ENCODE measurements around the gene TOR1AIP2.
"Not testable (repeated sequence)": the region's sequence is repeated elsewhere in the genome, so short reads cannot be mapped to it uniquely, and the experiment has no call there.

TOR1AIP2 gene

GRCh38 chr1:179857009-179857408, 20.6 kb downstream of the TOR1AIP2 start:
- H3K4me1 ChIP-seq = peaks cover 7% of the 10 kb centered on the region; the same call in 1 of the 2 replicates
- no peak overlapping the region for H3K27ac ChIP-seq
- H3K9me3 ChIP-seq = no peaks in the 10 kb centered on the region
- no peak overlapping the region for H3K9ac ChIP-seq
- H3K27me3 ChIP-seq = no peaks in the 10 kb centered on the region
- no peak overlapping the region for H3K4me3 ChIP-seq
- no peak overlapping the region for H3K4me2 ChIP-seq
- TF ChIP-seq Cebpa-rat (IDR thresholded peaks at IDR 0.05) = no peak
- peaks cover 64% of the 10 kb centered on the region for H3K36me3 ChIP-seq
- H4K20me1 ChIP-seq = peaks cover 21% of the 10 kb centered on the region

GRCh38 chr1:179856296-179856695, 21.3 kb downstream of the TOR1AIP2 start:
- H3K4me2 ChIP-seq = no peak overlapping the region
- peaks cover 65% of the 10 kb centered on the region for H3K36me3 ChIP-seq
- no peaks in the 10 kb centered on the region for H3K27me3 ChIP-seq
- H3K9ac ChIP-seq = no peak overlapping the region
- H3K4me1 ChIP-seq = peaks cover 10% of the 10 kb centered on the region; the same call in 1 of the 2 replicates
- no peak overlapping the region for H3K27ac ChIP-seq
- H3K9me3 ChIP-seq = no peaks in the 10 kb centered on the region
- H4K20me1 ChIP-seq = peaks cover 21% of the 10 kb centered on the region
- TF ChIP-seq Cebpa-rat (IDR thresholded peaks at IDR 0.05) = no peak
- no peak overlapping the region for H3K4me3 ChIP-seq

- peaks cover 21% of the 10 kb centered on the region for H4K20me1 ChIP-seq
- peaks cover 68% of the 10 kb centered on the region for H3K36me3 ChIP-seq
Measured at GRCh38 chr1:179855831-179856230, 21.8 kb downstream of the TOR1AIP2 start.

GRCh38 chr1:179853102-179853501, 24.5 kb downstream of the TOR1AIP2 start:
- H4K20me1 ChIP-seq = no peaks in the 10 kb centered on the region
- H3K27me3 ChIP-seq = no peaks in the 10 kb centered on the region
- no peaks in the 10 kb centered on the region for H3K9me3 ChIP-seq
- H3K9ac ChIP-seq = no peak overlapping the region
- H3K36me3 ChIP-seq = peaks cover 77% of the 10 kb centered on the region
- no peak overlapping the region for H3K4me2 ChIP-seq
- H3K4me3 ChIP-seq = no peak overlapping the region
- TF ChIP-seq Cebpa-rat (IDR thresholded peaks at IDR 0.05) = no peak
- peaks cover 10% of the 10 kb centered on the region; the same call in 1 of the 2 replicates for H3K4me1 ChIP-seq
- no peak overlapping the region for H3K27ac ChIP-seq

More at GRCh38 chr1:179855831-179856230, 21.8 kb downstream of the TOR1AIP2 start:
- H3K4me1 ChIP-seq, H3K27ac ChIP-seq, H3K4me2 ChIP-seq, H3K9me3 ChIP-seq, H3K9ac ChIP-seq, H3K4me3 ChIP-seq, H3K27me3 ChIP-seq: not testable (repeated sequence)

GRCh38 chr1:179848233-179848632, 29.4 kb downstream of the TOR1AIP2 start:
- Histone ChIP-seq H3K9me3 (no peaks in the 10 kb centered on the region), H3K4me2 (no peak overlapping the region), H3K4me1 (peaks cover 10% of the 10 kb centered on the region; the same call in 1 of the 2 replicates), H3K36me3 (peaks cover 80% of the 10 kb centered on the region), H4K20me1 (no peaks in the 10 kb centered on the region), H3K27me3 (no peaks in the 10 kb centered on the region), H3K4me3 (no peak overlapping the region), H3K9ac (no peak overlapping the region), H3K27ac (no peak overlapping the region)
- no peak for TF ChIP-seq Cebpa-rat (IDR thresholded peaks at IDR 0.05)

- TF ChIP-seq Cebpa-rat (IDR thresholded peaks at IDR 0.05) = no peak
- Histone ChIP-seq H3K4me1 (no peaks in the 10 kb centered on the region), H3K27me3 (no peaks in the 10 kb centered on the region), H3K4me2 (no peak overlapping the region), H3K27ac (no peak overlapping the region), H3K9me3 (0 out of 2 replicates have a peak, but pooled peaks cover 8% of the 10 kb centered on the region), H3K9ac (no peak overlapping the region), H4K20me1 (no peaks in the 10 kb centered on the region), H3K4me3 (no peak overlapping the region), H3K36me3 (peaks cover 48% of the 10 kb centered on the region)
Measured at GRCh38 chr1:179840107-179840506, 37.5 kb downstream of the TOR1AIP2 start.

- H3K4me1 ChIP-seq, H3K9me3 ChIP-seq, H4K20me1 ChIP-seq, H3K27ac ChIP-seq, H3K27me3 ChIP-seq, H3K4me2 ChIP-seq, H3K4me3 ChIP-seq, H3K9ac ChIP-seq: not testable (repeated sequence)
- peaks cover 28% of the 10 kb centered on the region for H3K36me3 ChIP-seq
Measured at GRCh38 chr1:179836686-179837445, 40.7 kb downstream of the TOR1AIP2 start.

- no peak overlapping the region for H3K4me3 ChIP-seq
- no peaks in the 10 kb centered on the region for H4K20me1 ChIP-seq
- H3K27ac ChIP-seq = no peak overlapping the region
- no peak overlapping the region for H3K9ac ChIP-seq
- H3K4me1 ChIP-seq = peaks cover 14% of the 10 kb centered on the region
- no peaks in the 10 kb centered on the region for H3K27me3 ChIP-seq
- no peak for TF ChIP-seq Cebpa-rat (IDR thresholded peaks at IDR 0.05)
- H3K4me2 ChIP-seq = peak overlapping the region; percentile 5
- H3K9me3 ChIP-seq = 0 out of 2 replicates have a peak, but pooled peaks cover 3% of the 10 kb centered on the region
- H3K36me3 ChIP-seq = peaks cover 7% of the 10 kb centered on the region; the same call in 1 of the 2 replicates
Measured at GRCh38 chr1:179831852-179832699, 45.5 kb downstream of the TOR1AIP2 start.

- TF ChIP-seq Cebpa-rat (IDR thresholded peaks at IDR 0.05) = no peak
- Histone ChIP-seq H3K9ac (no peak overlapping the region), H3K36me3 (no peaks in the 10 kb centered on the region; the same call in 1 of the 2 replicates), H3K27me3 (no peaks in the 10 kb centered on the region), H3K4me2 (no peak overlapping the region), H3K27ac (no peak overlapping the region), H3K4me3 (no peak overlapping the region), H3K9me3 (no peaks in the 10 kb centered on the region), H4K20me1 (no peaks in the 10 kb centered on the region), H3K4me1 (peaks cover 14% of the 10 kb centered on the region)
Measured at GRCh38 chr1:179831225-179831624, 46.4 kb downstream of the TOR1AIP2 start.

GRCh38 chr1:179828554-179829110, 49.0 kb downstream of the TOR1AIP2 start:
- Histone ChIP-seq H3K4me1 (peaks cover 37% of the 10 kb centered on the region), H4K20me1 (no peaks in the 10 kb centered on the region), H3K9me3 (no peaks in the 10 kb centered on the region), H3K9ac (no peak overlapping the region), H3K36me3 (no peaks in the 10 kb centered on the region), H3K27ac (no peak overlapping the region), H3K4me2 (no peak overlapping the region), H3K4me3 (no peak overlapping the region), H3K27me3 (no peaks in the 10 kb centered on the region)
- no peak for TF ChIP-seq Cebpa-rat (IDR thresholded peaks at IDR 0.05)

Measured in BLaER1 (cell line).